ENCODE data around the gene CRABP2. TPM values are rescaled to one million over a fixed set of nuclear protein-coding genes. Genes with fewer than 3 reads are reported as not detected.

Gene CRABP2
- total and polyA plus RNA-seq, 2 of the 13 experiments (the other 11 are each of a cell fraction or from before 2014, with no cell fraction given) = 0.40 to 0.60 TPM

- TF ChIP-seq, protein P1, sequence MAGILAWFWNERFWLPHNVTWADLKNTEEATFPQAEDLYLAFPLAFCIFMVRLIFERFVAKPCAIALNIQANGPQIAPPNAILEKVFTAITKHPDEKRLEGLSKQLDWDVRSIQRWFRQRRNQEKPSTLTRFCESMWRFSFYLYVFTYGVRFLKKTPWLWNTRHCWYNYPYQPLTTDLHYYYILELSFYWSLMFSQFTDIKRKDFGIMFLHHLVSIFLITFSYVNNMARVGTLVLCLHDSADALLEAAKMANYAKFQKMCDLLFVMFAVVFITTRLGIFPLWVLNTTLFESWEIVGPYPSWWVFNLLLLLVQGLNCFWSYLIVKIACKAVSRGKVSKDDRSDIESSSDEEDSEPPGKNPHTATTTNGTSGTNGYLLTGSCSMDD (CRISPR knock-in tag; IDR thresholded peaks at IDR 0.05) = no peak
- TF ChIP-seq HIC2 (CRISPR knock-in tag; IDR thresholded peaks at IDR 0.05; ENCODE audit: low read depth) (no peak; the same call in 1 of the 2 replicates), ZNF547 (CRISPR knock-in tag; IDR thresholded peaks at IDR 0.05) (0 out of 2 replicates have a peak, but pooled peaks have one; percentile 57), ZNF207 (IDR thresholded peaks at IDR 0.05; ENCODE audit: borderline replicate concordance) (no peak), GMEB2 (CRISPR knock-in tag; IDR thresholded peaks at IDR 0.05; ENCODE audit: low read depth) (no peak), ZNF431 (CRISPR knock-in tag; IDR thresholded peaks at IDR 0.05; ENCODE audit: borderline replicate concordance, low read depth) (peak; percentile 11; the same call in 1 of the 2 replicates), PITX1 (CRISPR knock-in tag; IDR thresholded peaks at IDR 0.05) (peak; percentile 57; the same call in 1 of the 2 replicates), BRD4 (CRISPR knock-in tag; IDR thresholded peaks at IDR 0.05) (no peak; the same call in 1 of the 2 replicates), HNF4A (CRISPR knock-in tag; IDR thresholded peaks at IDR 0.05) (no peak), CEBPB (IDR thresholded peaks at IDR 0.05; ENCODE audit: borderline replicate concordance, low read depth, low read length) (no peak), ZNF687 (CRISPR knock-in tag; IDR thresholded peaks at IDR 0.05) (peak; percentile 91), ZBTB42 (CRISPR knock-in tag; IDR thresholded peaks at IDR 0.05) (no peak), RBAK (CRISPR knock-in tag; IDR thresholded peaks at IDR 0.05) (no peak), KDM4B (CRISPR knock-in tag; IDR thresholded peaks at IDR 0.05) (no peak; the same call in 1 of the 2 replicates), MXI1 (IDR thresholded peaks at IDR 0.05; ENCODE audit: borderline replicate concordance, low read depth, low read length) (peak; percentile 87; the same call in 2 of the 3 replicates), ZNF224 (CRISPR knock-in tag; IDR thresholded peaks at IDR 0.05) (no peak), SMYD3 (CRISPR knock-in tag; IDR thresholded peaks at IDR 0.05) (peak; percentile 71; the same call in 1 of the 2 replicates), BHLHE40 (IDR thresholded peaks at IDR 0.05; ENCODE audit: low read length) (peak; percentile 92), ARID2 (CRISPR knock-in tag; IDR thresholded peaks at IDR 0.05; ENCODE audit: borderline replicate concordance) (no peak)
- TF ChIP-seq, protein P2, sequence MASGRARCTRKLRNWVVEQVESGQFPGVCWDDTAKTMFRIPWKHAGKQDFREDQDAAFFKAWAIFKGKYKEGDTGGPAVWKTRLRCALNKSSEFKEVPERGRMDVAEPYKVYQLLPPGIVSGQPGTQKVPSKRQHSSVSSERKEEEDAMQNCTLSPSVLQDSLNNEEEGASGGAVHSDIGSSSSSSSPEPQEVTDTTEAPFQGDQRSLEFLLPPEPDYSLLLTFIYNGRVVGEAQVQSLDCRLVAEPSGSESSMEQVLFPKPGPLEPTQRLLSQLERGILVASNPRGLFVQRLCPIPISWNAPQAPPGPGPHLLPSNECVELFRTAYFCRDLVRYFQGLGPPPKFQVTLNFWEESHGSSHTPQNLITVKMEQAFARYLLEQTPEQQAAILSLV (CRISPR knock-in tag; IDR thresholded peaks at IDR 0.05; ENCODE audit: borderline replicate concordance) = peak; percentile 67; the same call in 1 of the 2 replicates
Measured at GRCh38 chr1:156659988-156660751, 45.2 kb downstream of the CRABP2 start (continued).
